H7 (cell line): ENCODE measurements around the gene RBPJL. TPM values are rescaled to one million over a fixed set of nuclear protein-coding genes. Genes with fewer than 3 reads are reported as not detected.

Experiments
- DNase-seq: peaks from one replicate; pipeline ENCODE4 v3.0.0; 2012
- H3K27me3 ChIP-seq: 2 replicates; pipeline ENCODE4 v1.6.0; 2011; ENCODE audit warnings: mild to moderate bottlenecking, low read length; ENCODE audit not compliant: control insufficient read depth, insufficient read depth
- H3K36me3 ChIP-seq: replicated peaks from 2 replicates; pipeline ENCODE4 v1.5.1; 2011; ENCODE audit warnings: low read length; ENCODE audit not compliant: control insufficient read depth, insufficient read depth
- H3K4me3 ChIP-seq: 2 replicates; pipeline ENCODE4 v1.5.1; 2011; ENCODE audit warnings: low read depth, mild to moderate bottlenecking, control low read depth, low read length, moderate library complexity; ENCODE audit not compliant: insufficient read depth
- total RNA-seq: library from RNA; depleted of rRNA; stranded (reverse); fragments of >200 nt; shearing (Covaris generic); gene quantifications from 2 replicates; pipeline ENCODE4 v1.2.3, GENCODE V29; 2014; rRNA removed

The RBPJL gene
- total RNA-seq: not detected in 2 replicates

DNA sequence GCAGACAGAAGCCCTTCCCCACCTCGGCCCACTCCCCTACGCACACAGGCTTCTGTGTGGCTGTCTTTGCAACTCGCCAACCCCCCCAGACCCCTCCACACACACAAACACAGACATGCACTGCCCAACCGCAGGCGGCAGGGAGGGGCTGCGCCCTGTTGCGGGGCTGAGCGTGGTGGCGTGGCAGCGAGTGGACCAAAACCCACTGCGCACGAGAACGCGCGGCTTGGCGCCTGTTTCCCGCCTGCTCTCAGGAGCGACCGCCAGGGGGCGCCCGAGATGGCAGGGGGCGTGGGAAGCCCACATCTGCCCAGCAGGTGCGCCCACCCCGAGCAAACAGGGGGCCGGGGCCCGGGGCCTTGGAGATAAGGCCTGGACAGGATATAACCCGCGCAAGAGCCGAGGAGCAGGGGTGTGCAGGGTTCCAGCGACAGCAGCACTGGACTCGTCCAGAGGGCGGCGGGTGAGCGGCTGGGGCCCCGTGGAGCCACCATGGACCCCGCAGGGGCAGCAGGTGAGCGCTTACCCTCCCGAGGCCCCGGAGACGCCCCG, at the start of gene RBPJL:
Gene RBPJL (plus strand): TSS at position 410 of the 552 bp plus-strand sequence. CDS start 83 bp downstream, at position 493.
- peak; percentile 93 for DNase-seq
- peaks cover 9% of the 10 kb centered on the region for H3K27me3 ChIP-seq
- no peaks in the 10 kb centered on the region for H3K36me3 ChIP-seq
- no peak within 1 kb of the TSS for H3K4me3 ChIP-seq

DNA sequence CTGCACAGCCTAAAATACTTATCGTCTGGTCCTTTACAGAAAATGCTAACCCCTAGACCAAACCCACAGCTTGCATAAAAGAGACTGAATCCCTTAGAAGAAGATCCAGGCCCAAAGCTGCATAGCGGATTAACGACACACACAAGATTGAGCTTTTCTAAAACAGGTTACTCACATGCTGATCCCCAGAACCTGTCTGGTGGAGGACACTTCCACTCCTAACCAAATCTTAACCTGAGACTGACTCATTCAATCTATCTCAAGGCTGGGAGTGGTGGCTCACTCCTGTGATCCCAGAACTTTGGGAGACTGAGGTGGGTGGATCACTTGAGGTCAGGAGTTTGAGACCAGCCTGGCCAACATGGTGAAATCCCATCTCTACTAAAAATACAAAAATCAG, 49.5 kb upstream of the RBPJL start:
- H3K27me3 ChIP-seq: no peaks in the 10 kb centered on the region
- no peak for DNase-seq
- no peak overlapping the region for H3K4me3 ChIP-seq
- no peaks in the 10 kb centered on the region for H3K36me3 ChIP-seq

DNA sequence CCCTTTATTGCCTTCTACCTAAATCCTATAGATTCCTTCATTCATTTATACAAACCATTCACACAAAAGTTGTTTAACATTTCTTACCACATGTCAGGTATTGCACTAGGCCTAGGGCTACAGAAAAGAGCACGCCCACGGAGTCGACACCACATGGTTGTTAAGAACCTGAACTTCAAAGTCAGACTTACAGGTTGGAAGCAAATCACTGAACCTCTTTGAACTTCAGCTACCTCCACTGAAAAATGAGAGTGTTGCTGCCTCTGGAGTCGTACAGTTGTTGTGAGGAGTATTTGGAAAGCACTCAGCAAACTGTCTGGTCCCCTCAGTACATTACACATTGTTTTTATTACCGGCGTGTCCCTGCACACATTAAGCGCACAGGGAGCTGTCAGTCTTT, 48.9 kb upstream of the RBPJL start:
- no peak overlapping the region for H3K4me3 ChIP-seq
- H3K27me3 ChIP-seq: no peaks in the 10 kb centered on the region
- no peak for DNase-seq
- H3K36me3 ChIP-seq: no peaks in the 10 kb centered on the region

- DNase-seq: no peak
- Histone ChIP-seq H3K36me3 (no peaks in the 10 kb centered on the region), H3K27me3 (no peaks in the 10 kb centered on the region)
These were observed 48.4 kb upstream of the RBPJL start for GRCh38 chr20:45258259-45258658.

GRCh38 chr20:45258664-45259063, 48.0 kb upstream of the RBPJL start:
- peak; percentile 16 for DNase-seq
- H3K27me3 ChIP-seq: no peaks in the 10 kb centered on the region
- no peaks in the 10 kb centered on the region for H3K36me3 ChIP-seq
- H3K4me3 ChIP-seq: no peak overlapping the region

More at GRCh38 chr20:45258259-45258658, 48.4 kb upstream of the RBPJL start:
- H3K4me3 ChIP-seq: no peak overlapping the region

DNA sequence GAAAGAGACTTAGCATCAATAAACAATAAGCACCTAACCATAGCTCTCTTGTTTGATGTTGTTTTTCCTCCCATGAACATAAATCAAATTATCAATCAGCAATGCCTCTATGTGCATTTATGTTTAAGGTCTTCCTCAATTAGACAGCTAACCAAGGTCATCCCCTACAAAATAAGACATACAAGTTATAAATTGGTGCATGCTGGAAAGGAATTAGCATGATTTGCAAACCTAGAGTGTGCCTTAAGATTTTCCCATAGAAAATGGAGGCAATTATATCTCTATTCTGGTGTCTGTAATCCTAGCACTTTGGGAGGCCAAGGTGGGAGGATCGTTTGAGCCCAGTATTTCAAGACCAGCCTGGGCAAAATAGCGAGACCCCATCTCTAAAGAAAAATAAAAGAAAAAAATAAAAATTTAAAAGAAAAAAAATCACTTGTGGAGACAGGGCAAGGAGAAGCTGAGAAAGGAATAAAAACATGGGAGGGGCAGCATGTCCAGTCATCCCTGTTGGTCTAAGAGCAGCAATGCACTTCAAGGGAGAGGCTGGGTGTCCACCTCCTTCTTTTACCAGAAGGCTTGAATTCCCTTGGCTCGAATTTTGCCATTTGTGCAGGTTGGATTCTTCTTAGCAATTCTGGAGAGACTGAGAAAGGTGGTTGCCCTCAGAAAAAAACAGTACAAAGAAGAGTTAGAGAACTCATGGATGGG, 42.9 kb upstream of the RBPJL start:
- Histone ChIP-seq H3K27me3 (no peaks in the 10 kb centered on the region), H3K4me3 (no peak overlapping the region), H3K36me3 (no peaks in the 10 kb centered on the region)
- DNase-seq: no peak

- H3K27me3 ChIP-seq: no peaks in the 10 kb centered on the region
- DNase-seq: no peak
- H3K4me3 ChIP-seq: no peak overlapping the region
- no peaks in the 10 kb centered on the region for H3K36me3 ChIP-seq
These were observed 39.7 kb upstream of the RBPJL start for GRCh38 chr20:45266977-45267376.

DNA sequence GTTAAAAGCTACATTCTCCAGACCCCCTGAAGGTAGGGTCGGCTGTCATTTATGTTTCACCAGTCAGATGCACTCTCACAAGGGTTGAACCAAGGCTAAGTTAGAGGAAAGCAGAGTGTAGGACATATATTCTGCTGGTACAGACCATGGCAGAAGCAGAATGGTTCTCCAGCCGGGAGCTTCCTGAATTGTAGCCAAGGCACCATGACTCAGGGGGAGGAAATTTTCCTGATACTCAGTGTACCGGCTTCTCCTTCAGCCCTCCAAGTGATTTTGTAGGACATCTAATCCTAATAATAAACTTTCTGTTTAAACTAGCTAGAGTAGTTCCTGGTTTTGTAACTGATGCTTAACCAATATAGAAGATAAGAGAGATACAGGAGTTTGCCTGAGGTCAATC, 38.1 kb upstream of the RBPJL start:
- H3K4me3 ChIP-seq: no peak overlapping the region
- no peaks in the 10 kb centered on the region for H3K27me3 ChIP-seq
- DNase-seq: no peak
- no peaks in the 10 kb centered on the region for H3K36me3 ChIP-seq

GRCh38 chr20:45269056-45269455, 37.6 kb upstream of the RBPJL start:
- DNase-seq: no peak
- no peaks in the 10 kb centered on the region for H3K27me3 ChIP-seq
- H3K36me3 ChIP-seq: no peaks in the 10 kb centered on the region
- no peak overlapping the region for H3K4me3 ChIP-seq

GRCh38 chr20:45269754-45270270, 36.8 kb upstream of the RBPJL start:
- Histone ChIP-seq H3K27me3 (no peaks in the 10 kb centered on the region), H3K4me3 (no peak overlapping the region), H3K36me3 (no peaks in the 10 kb centered on the region)
- no peak for DNase-seq

DNA sequence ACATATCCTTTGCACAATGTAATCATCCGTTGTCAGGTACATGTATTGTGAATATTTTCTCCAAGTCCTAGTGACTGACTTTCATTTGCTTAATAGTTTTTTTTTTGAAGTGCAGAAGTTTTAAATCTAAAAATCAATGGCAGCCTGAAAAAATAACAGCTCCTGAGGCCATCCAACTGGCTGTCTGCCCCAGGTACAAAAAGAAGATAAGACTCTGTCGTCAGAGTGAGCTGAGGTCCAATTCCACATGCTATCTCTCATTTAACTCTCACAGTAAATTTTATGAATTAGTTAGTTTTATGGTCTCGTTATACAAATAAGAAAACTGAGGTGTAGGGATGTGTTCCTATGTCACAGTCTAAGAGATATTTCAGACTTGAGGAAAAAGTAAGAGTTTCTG, 31.3 kb upstream of the RBPJL start:
- H3K36me3 ChIP-seq: no peaks in the 10 kb centered on the region
- no peak overlapping the region for H3K4me3 ChIP-seq
- no peaks in the 10 kb centered on the region for H3K27me3 ChIP-seq
- no peak for DNase-seq

DNA sequence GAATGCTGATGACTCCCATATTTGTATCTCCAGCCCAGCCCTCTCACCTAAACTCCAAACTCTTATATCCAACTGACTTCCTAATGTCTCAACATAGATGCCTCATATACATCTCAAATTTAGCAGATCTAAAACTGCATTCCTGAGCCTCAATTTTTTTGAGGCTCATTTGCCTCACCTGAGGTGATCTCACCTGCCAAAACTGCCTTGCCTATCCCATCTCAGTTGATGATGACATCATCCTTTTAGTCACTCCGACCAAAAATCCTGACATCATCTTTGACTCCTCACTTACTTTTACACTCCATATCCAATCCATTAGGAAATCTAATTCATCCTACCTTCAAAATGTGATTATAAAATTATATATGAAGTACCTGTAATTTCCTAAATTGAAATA, 26.6 kb upstream of the RBPJL start:
- Histone ChIP-seq H3K27me3 (no peaks in the 10 kb centered on the region), H3K4me3 (no peak overlapping the region), H3K36me3 (no peaks in the 10 kb centered on the region)
- no peak for DNase-seq

GRCh38 chr20:45282700-45283550, 23.7 kb upstream of the RBPJL start:
- Histone ChIP-seq H3K4me3 (no peak overlapping the region), H3K36me3 (no peaks in the 10 kb centered on the region), H3K27me3 (no peaks in the 10 kb centered on the region)
- no peak for DNase-seq

- Histone ChIP-seq H3K4me3 (no peak overlapping the region), H3K36me3 (no peaks in the 10 kb centered on the region), H3K27me3 (no peaks in the 10 kb centered on the region)
- DNase-seq: no peak
These were observed 23.0 kb upstream of the RBPJL start for GRCh38 chr20:45283551-45284057.
